Left hindlimb (tissue), 1 donor: ENCODE measurements around the gene GABRB3.

Experiments
- DNase-seq: peaks from one replicate; pipeline ENCODE4 v3.0.0-alpha.2; 2018

Gene GABRB3

DNA sequence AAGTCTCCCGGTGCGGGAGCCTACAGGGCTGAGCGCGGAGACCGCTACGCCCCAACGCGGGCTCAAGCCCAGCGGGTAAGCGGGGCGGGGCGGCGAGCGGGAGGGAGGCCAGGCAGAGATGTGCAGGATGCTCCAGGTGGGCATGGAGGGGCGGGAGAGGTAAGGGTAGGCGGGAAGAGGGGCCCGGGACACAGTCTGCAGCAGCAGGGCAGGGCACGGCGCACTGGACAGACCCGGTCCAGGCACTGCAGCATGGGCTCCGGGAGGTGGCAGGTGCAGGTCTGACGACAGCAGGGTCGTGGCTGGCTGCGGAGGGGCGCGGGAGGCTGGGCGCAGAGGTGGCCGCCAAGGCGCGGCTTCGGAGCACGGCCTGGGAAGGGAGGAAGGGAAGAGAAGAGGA lies 102.8 kb downstream of the GABRB3 start:
- DNase-seq: no peak

DNA sequence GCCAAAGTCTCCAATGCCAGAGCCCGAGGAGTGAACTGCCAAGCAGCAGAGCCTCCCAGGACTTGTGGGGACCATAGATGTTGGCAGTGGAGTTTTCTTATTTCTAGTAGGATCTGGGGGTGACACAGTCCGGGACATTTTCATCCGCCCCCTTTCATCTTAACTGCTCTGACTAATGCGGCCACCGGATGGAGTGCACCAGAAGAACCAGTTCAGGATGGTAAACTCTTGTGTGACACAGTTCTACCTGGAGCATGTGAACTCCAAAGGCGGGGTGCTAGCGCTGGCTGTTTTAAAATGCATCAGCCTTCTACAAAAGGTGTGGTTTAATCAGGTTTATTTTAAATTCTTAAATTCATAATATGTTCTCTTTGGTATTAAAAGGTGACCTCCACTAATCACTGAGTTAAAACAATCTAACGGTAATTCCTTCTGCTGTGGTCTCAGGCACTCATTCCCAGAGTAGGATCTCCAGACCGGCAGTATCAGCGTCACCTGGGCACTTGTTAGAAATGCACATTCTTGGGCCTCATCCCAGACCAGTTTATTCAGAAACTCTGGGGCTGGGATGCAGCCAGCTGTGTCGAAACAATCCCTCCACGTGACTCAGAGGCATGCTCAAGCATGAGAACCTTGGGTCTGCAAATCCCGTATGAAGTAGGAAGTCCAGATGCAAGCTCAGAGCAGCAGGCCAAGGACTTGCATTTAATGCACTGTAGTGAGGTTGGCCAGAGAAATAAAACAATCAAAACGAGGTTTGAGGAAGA lies 105.5 kb downstream of the GABRB3 start:
- DNase-seq: no peak

DNA sequence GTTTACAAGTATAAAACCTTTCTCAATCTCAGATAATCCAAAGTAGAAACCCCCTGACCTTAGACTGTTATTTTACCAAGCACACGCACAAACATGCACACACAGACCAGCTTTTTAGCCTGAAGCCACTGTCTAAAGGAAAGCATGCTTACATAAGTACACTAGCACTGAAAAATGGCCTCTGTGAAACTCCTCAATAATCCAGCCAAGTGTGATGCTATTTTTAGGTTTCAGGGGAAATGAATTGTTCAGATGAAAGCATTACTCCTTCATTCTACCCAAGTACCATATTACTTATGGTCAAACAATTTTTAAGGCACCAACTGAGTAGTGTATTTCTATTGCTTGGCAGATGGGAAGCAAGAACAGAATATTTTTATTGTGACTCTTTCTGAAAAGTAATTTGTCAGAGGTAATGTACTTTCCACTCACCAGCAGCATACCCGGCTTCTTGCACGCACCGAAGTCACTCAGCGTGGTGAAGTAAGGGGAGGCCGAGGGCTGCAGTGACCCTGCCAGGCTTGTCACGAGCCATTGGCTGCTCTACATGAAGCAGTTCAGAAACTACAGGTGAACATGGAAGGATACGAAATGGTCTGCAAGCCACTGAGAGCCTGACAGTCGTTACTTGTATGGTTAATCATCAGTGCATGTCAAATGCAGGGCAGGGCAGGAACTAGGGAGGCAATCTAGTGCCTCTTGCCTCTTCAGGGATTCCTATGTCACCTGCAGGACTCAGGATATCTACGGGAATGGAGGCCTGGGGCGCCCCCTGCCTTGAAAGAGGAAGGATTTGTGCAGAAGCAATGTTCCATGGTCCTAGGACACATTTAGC lies 106.7 kb downstream of the GABRB3 start:
- no peak for DNase-seq

DNA sequence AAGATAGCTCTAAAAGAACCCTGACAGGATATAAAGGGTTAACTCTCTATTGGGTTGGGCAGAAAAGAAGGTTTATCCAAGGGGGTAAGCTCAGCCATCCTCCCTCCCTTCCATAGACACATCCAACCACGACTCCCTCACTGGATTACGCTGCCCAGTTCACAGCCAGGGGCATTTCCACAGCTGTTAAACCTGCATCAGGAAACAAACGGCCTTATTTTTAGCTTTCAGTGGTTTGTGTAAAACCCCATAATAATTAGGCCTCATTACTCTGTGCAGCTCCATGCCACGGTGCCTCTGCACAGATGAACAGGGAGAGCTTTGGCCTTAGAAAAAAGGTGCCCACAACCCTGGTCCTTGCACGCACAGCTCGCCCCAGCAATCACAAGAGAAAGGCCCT lies 110.6 kb downstream of the GABRB3 start:
- DNase-seq: no peak

DNA sequence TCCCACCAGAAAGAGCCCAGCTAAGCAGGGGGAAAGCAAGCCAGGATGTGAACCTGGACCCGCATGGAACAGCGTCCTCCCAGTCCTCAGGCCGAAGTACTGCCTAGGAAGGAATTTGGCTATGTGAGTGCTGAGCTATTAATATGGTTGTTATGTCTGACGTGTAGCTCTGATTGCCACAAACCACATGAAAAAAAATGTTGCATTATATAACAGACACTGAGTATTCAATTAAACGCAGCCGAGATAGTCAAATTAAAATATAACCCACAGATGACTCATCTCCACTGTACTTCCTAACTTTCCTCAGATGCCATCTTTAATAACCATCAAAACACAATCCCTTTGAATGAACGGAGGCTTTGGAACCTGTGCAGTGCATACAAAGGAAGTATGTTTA lies 111.1 kb downstream of the GABRB3 start:
- DNase-seq: no peak

DNA sequence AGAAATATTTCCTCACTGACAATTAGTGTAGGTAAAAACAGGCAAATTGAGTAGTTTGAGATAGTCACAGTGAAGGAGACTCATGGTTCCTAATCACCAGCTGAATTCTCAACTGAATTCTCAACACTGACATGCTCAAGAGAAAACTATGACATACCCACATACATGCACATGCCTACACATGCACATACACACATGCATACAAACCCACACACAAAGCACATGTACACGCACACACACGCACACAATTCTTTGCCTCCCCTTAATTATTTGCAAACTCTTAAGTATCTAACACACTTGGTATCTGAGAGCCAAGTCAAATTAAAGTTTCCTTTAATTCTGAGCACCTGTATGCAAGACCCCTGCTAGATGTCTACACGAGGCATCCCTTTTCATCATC lies 111.8 kb downstream of the GABRB3 start:
- no peak for DNase-seq

DNA sequence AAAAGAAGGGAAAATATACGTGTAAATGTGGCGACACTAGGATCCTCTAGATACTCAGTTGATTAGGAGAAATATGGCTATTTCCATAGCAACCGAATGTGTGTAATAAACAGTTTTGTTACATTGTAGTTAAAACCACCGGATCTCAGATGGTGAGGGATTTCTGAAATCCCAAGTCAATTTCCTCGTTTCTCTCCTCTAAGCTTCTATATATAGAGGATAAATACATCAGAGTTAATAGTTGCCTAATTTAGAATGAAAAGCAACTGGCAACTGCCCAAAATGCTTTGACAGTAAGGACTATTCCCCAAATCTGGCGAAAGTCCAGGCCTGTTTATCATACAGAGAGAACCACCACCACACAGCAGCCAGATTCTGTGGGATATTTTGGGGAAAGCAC lies 112.6 kb downstream of the GABRB3 start:
- DNase-seq: no peak

DNA sequence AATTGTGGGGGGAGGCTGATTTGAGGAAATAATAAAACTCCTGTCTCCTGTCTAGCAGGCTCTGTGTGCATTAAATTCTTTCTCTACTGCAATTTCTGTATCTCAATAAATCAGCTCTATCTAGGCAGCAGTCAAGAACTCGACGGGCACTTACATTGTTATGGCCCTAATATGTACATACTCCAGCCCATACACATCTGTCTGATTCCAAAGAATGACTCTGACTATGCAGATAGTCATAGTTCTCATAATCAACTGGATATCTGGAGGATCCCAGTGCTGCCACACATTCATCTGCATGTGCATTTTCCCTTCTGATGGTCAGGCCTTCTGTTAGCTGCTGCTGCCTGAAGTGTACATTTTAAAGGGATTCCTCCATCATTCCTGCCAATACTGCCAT lies 114.6 kb downstream of the GABRB3 start:
- DNase-seq: no peak

DNA sequence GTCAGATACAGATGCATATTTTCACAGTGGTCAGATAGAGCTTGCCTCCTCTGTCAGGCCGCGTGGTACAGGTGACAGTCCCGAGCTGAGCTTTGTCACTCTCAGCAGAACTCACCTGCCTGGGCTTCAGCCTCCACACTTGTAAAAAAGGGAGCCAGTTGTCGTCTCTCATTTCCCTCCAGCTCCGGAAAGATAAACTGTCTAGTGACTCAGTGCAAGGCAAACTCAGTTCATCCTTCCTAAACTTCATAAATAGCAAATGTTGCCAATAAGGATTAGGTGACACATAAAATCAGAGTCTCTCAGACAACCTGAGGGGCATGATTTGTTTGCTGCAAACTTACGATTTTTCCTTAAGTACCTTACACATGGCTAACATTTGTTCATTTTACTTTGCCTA lies 116.8 kb downstream of the GABRB3 start:
- no peak for DNase-seq

DNA sequence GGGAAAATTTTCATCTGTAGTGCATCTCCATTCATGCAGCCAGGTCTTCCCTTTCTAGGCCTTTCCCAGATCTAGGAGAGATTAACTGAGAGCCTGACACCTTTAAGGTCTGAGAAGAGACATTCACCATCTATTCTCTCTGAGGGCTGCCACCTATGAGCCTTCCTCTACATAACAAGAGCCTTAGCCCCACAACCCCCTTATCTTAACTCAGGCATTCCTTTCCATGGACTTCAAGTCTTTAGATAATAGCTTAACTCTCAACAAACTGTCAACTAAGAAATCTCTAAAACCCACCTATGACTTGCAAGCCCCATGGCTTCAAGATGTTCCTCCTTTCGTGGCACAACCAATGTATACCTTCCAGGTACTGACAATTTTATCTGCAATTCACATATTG lies 121.0 kb downstream of the GABRB3 start:
- DNase-seq: no peak

DNA sequence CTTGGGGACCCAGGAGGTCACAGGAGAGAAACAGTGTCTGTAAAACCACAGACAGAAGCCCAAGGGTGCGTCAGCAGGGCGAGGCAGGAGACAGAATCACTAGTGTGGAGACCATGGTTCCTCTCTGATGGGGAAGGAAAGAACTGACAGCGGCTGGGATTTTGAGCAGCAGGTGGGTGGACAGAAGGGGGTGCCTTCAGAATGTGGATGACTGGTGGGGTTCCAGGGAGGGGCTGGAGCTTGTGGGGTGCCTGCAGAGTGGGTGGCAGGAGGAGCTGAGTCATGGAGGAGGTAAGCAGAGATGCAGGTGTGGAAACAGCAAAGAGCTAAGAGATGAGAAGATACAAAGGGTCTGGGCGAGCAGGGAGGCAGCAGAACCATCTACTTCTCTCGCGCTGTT lies 124.2 kb downstream of the GABRB3 start:
- DNase-seq: no peak

DNA sequence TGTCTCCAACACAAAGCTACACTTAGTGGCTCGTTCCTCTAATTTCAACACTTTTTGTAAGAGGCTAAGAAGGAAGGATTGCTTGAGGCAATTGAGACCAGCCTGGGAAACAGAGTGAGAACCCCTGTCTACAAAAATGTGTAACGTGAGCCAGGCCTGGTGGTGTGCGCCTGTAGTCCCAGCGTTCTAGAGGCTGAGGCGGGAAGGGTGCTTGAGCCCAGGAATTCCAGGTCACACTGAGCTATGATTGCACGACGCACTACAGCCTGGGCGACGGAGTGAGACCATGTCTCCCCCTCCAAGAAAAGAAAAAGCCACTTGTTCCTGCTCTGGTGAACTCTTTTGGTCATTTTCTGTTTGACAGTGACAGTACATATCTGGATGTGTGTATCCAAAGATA lies 127.9 kb downstream of the GABRB3 start:
- no peak for DNase-seq

DNA sequence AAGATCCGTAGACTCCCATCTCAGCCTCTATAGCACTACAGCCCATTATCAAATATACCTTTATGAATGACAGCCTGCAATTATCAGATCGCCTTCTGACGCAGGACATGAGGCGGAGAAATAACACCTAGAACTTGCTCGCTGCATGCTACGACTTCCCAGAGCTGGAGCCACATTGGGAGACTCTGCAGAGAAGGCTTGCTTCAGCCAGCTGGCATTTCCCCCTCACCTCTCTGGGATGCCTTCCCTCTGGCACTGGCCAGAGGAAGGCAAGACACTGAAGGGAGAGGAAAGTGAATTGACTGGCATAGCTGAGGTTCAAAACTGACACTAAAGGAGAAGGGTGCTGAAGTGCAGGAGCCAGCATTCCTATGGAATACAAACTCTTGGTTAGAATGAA lies 131.7 kb downstream of the GABRB3 start:
- no peak for DNase-seq

DNA sequence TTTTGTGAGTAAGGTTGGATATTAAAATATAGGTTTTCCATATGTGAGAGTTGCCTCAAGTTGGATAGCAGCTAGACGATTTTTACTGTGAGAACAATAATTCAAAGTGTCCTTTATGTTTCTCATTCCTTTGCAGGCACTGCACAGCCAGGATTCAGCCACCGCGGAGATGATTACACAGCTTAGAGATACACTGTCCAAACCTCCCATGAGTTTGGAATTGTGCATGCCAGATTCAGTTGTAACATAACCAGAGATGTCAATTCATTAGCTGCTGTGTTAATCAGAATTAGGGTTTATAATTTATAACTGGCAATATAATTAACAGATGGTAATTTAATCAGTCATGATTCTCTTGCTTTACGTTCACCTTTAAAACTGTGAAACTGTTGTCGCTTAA lies 132.3 kb downstream of the GABRB3 start:
- no peak for DNase-seq

DNA sequence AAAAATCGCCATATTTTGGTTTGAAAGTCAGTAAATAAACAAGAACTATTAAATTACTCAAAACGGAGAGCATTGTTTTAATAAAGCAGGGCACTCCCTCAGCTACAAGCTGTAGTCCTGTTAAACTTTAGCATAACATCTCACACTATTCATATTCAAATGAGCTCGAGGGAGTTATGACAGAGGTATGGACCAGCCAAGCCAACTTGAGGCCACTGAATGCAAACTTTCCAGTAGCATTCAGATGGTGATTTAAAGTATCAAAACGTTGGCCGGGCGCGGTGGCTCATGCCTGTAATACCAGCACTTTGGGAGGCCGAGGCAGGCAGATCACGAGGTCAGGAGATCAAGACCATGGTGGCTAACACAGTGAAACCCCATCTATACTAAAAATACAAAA lies 132.9 kb downstream of the GABRB3 start:
- no peak for DNase-seq

DNA sequence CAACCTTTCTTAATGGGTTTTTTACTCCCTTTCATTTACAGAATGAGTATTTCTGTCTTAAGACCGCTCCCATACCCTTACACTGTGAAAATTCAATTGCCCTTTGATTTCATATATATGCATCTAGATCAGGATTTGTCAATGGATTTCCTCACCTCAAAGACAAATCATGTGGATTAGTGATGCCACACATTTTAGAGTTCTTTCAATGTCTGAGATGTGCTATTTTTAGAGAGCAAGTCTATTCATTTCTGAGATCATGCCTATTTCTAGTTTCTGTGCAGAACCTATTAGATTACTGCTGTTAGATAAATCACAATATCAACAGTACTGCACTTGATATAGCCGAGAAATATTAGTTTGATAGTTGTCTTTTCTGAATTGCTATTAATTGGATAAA lies 137.3 kb downstream of the GABRB3 start:
- no peak for DNase-seq

DNA sequence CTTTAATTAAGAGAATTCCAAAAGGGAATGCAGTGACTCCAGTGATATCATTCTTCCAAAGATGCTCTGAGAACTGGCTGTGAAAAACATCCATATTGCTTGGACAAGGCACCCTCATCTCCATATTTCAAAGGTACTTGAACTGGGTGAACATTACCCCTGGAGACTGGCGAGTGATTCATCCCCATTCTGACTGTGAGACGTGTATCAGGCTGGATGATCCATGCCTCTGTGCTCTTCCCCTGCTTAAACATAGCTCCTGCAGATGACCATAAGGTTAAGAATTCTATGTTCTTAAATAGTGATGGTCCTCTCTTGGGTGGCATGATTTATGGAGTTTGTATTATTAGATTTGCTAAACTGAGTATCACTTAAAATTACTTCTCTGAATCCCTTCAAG lies 137.8 kb downstream of the GABRB3 start:
- DNase-seq: no peak

DNA sequence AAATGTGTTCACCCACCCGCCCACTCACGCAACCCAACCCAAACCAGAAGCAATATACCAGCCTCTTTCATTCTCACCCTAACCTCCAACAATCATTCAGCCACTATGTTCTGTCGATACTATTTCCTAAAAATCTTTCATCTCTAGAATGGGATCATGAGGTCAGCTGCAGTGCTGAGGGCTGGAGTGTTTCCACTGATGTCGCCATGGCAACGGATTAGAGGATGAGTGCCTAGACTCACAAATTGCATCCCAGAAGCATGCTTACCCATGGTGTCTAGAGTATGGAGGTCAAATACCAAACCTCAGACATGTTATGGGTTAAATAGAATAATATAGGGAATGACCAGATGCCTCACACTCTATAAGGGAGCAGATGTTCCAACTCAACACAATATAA lies 138.5 kb downstream of the GABRB3 start:
- no peak for DNase-seq

DNA sequence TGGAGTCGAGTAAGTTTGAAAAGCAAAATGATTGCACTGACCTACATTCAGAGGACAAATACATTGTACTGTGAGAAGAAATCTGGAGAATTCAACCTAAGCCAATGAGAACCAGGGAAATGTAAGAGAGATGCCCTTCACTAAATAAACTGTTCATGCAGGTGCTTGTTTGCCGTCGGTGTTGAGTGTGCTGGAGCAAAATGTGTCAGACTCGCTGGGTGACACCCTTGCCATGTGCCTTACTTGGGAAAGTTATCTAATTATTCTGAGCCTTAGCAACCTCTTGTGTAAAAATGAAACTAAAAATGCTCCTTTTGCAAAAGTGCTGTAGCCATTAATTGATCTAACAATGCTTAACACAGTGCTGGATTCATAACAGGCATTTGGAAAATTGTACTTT lies 140.4 kb downstream of the GABRB3 start:
- DNase-seq: no peak

DNA sequence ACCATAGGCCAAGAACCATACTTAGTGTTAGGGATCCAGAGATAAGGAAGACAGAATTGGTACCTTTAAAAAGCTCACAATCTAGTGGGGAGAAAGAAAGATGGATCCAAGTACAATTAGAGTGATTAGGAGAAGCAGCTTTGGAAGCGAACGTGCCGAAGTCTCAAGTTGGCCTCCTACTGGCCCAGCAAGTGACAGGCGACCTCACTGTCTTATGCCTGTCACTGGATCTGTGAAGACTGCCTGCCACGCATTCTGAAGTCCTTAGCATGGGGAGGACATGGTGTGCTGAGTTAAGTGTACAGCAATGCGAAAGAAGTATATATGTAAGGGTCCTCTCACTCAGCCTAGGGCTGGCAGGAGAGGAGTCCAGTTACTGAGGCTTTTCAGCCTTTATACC lies 141.0 kb downstream of the GABRB3 start:
- DNase-seq: no peak

DNA sequence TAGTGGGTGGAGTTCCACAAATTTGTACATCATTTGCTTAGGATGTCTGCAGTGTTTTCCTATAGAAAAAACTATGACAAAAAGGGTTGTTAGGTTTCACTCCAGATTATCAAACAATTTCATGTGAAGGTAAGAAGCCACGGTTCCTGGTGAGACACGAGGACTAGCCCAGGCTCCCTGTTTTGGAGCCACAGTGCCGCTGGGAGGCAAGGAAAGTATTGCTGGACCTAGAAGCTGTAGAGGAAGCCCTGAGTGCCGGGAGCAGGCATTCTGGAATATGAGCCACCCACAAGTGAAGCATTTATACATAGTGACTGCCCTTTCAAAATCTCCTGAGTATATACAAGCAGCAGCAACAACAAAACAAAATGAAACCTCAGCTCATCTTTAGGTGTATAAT lies 142.0 kb downstream of the GABRB3 start:
- no peak for DNase-seq

DNA sequence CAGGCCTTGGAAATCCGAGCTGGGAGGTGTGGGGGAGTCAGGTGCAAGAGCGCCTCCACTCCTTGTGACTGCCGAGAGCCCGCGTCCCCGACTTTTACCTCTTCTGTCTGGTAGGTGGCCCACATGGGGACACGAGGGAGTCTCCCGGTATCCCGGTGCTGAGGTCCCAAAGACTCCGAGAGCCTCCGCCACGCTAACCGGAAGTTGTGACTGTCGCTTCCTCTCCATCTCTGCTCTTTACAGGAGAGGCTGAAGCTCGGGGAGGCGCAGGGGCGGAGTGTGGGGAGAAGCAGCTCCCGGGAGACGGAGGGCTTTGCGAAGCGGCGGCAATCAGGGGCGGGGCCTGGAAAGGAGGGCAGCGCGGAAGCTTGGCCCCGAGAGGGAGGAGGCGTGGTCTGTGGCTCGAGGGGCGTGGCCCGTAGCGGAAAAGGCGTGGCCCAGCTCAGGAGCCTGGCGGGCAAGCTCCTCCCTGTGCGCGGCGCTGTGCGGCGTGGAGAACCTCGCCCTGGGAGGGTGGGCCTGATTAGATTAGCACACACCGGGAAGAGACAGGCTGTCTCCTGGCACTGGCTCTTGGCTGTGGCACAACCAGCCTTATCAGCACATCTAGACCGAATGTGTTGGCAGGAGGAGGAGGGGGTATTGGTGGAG lies 143.9 kb downstream of the GABRB3 start:
- DNase-seq: peak; percentile 66

DNA sequence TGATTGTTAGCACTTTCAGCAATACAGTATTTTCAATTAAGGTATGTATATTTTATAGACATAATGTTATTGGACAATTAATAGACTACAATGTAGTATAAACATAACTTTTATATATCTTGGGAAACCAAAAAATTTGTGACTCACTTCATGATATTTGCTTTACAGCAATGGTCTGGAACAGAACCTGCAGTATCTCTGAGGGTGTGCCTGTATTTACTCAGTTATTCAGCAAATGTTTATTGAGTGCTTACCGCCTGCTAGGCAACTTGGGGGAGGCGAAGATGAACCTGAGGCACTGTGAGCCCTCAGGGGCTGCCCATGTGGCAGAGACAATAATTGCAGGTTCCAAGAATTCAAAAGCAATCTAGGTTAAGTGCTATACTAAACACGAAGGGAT lies 144.8 kb downstream of the GABRB3 start:
- no peak for DNase-seq

DNA sequence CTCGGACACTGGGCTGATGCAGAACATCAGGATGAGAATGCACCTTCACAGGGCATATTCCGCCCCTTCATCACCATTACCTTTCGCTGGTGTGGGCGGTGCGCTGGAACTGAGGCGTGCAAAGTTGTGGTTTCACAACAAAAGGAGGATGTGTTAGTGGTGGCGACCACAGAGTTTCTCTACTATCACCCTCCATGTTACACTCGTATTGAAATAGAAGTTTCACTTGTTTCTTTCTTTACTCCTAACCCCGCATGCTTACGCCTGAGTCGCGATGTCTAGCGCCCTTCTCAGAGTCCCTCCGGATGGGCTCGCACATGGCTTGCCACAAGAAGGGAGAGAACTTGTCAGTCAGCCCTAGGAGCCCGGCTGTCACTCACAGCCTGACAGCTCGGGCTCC lies 148.7 kb downstream of the GABRB3 start:
- no peak for DNase-seq
